B cell (primary cell): ENCODE measurements around the gene HSPBP1. TPM values are rescaled to one million over a fixed set of nuclear protein-coding genes. Genes with fewer than 3 reads are reported as not detected.
A peak's percentile ranks its signal among the peaks of the same experiment; 100 is the strongest.

Source experiments
- ATAC-seq: fragments of 200-7000 bp; cut with Tn5 transposase; one replicate; pipeline ENCODE4 v1.10.0; 2021; ENCODE audit warnings: low read depth, mild to moderate bottlenecking, moderate number of reproducible peaks, moderate library complexity
- CTCF ChIA-PET: fragments of 350-600 bp; sonication (Branson Sonifier 250); formaldehyde crosslinking; loops from one replicate; lab custom pipeline; 2021; ENCODE audit warnings: antibody characterized with exemption, inconsistent platforms; lab: Charles Lee
- POLR2A ChIA-PET: fragments of 350-600 bp; sonication (Branson Sonifier 250); formaldehyde crosslinking; loops from one replicate; lab custom pipeline; 2021; ENCODE audit warnings: antibody characterized with exemption; lab: Charles Lee
- DNase-seq: peaks from one replicate; pipeline ENCODE4 v3.0.0; 2013
- H2AFZ ChIP-seq: 2 replicates; pipeline ENCODE4 v1.6.1; 2012; ENCODE audit warnings: mild to moderate bottlenecking, low read depth, low read length; ENCODE audit not compliant: insufficient read depth, poor library complexity, severe bottlenecking
- H3K27ac ChIP-seq, 2 donors: 1 replicate in 1 of 2; 2 replicates in 1 of 2; pipeline ENCODE4 v1.5.1; 2012 to 2013; ENCODE audit warnings: low read length in 2 of 2, mild to moderate bottlenecking in 2 of 2, moderate library complexity in 1 of 2
- H3K27me3 ChIP-seq, 4 experiments: fragments of 200-600 bp in 1 of 4; sonication (generic) in 1 of 4; replicated peaks in 1 of 4; 1 replicate in 2 of 4; 2 replicates in 2 of 4; pipeline versions ENCODE4 v1.6.1 to v1.7.0; 2013 to 2016; ENCODE audit warnings: low read length in 3 of 4, mild to moderate bottlenecking in 2 of 4, mixed read lengths in 1 of 4, moderate library complexity in 1 of 4; ENCODE audit not compliant: insufficient read depth in 4 of 4, control insufficient read depth in 3 of 4; ENCODE audit errors: control extremely low read depth in 1 of 4
- H3K36me3 ChIP-seq, 2 experiments: replicated peaks in 1 of 2; 1 replicate in 1 of 2; 2 replicates in 1 of 2; pipeline versions ENCODE4 v1.6.1 to v1.7.1; 2013; ENCODE audit warnings: low read length in 1 of 2; ENCODE audit not compliant: insufficient read depth in 2 of 2, control insufficient read depth in 1 of 2; ENCODE audit errors: control extremely low read depth in 1 of 2, extremely low read depth in 1 of 2
- H3K4me1 ChIP-seq, 2 donors: fragments of 200-600 bp in 1 of 2; sonication (generic) in 1 of 2; 1 replicate in 1 of 2; 2 replicates in 1 of 2; pipeline versions ENCODE4 v1.5.1 to v1.6.1; 2013 to 2017; ENCODE audit warnings: low read length in 2 of 2; ENCODE audit not compliant: control insufficient read depth in 2 of 2, insufficient read depth in 2 of 2
- H3K4me2 ChIP-seq: replicated peaks from 2 replicates; pipeline ENCODE3; 2012; ENCODE audit warnings: mild to moderate bottlenecking, low read depth, low read length; ENCODE audit not compliant: poor library complexity, severe bottlenecking
- H3K4me3 ChIP-seq, 5 experiments: fragments of 200-600 bp in 1 of 5; sonication (generic) in 1 of 5; 1 replicate in 3 of 5; 2 replicates in 2 of 5; pipeline versions ENCODE4 v1.5.1 to v1.7.0; 2011 to 2016; ENCODE audit warnings: low read length in 4 of 5, mild to moderate bottlenecking in 4 of 5, low read depth in 2 of 5, control low read depth in 1 of 5, moderate library complexity in 1 of 5; ENCODE audit not compliant: insufficient read depth in 1 of 5; ENCODE audit errors: control extremely low read depth in 1 of 5, extremely low read depth in 1 of 5
- H3K79me2 ChIP-seq: fragments of 200-600 bp; sonication (generic); one replicate; pipeline ENCODE4 v1.6.0; 2016; ENCODE audit warnings: low read length; ENCODE audit not compliant: control insufficient read depth, insufficient read depth
- H3K9ac ChIP-seq: fragments of 200-600 bp; sonication (generic); 2 replicates; pipeline ENCODE4 v1.6.1; 2017; ENCODE audit warnings: mild to moderate bottlenecking, low read length, moderate library complexity
- H3K9me3 ChIP-seq, 3 donors: one replicate each; pipeline versions ENCODE4 v1.6.1 to v1.7.1; 2013; ENCODE audit warnings: low read length in 2 of 3; ENCODE audit not compliant: control insufficient read depth in 2 of 3, insufficient read depth in 1 of 3; ENCODE audit errors: control extremely low read depth in 1 of 3
- H4K20me1 ChIP-seq: 2 replicates; pipeline ENCODE4 v1.6.0; 2012; ENCODE audit warnings: mild to moderate bottlenecking, low read length; ENCODE audit not compliant: insufficient read depth, control insufficient read depth, poor library complexity, severe bottlenecking
- H3K27ac Mint-ChIP-seq: one replicate; pipeline ENCODE4 v1.8.0; 2021; ENCODE audit warnings: mixed read lengths
- H3K27me3 Mint-ChIP-seq: one replicate; pipeline ENCODE4 v1.8.0; 2021; ENCODE audit warnings: mixed read lengths
- H3K4me1 Mint-ChIP-seq: one replicate; pipeline ENCODE4 v1.8.0; 2021; ENCODE audit warnings: mixed read lengths
- H3K4me3 Mint-ChIP-seq: one replicate; pipeline ENCODE4 v1.8.0; 2021; ENCODE audit warnings: mixed read lengths
- H3K9me3 Mint-ChIP-seq: one replicate; pipeline ENCODE4 v1.8.0; 2022; ENCODE audit warnings: mixed read lengths; ENCODE audit not compliant: insufficient read depth
- CTCF ChIP-seq: fragments of 200-600 bp; IDR thresholded peaks from one replicate; pipeline ENCODE4 v1.8.0; 2022; ENCODE audit warnings: antibody characterized with exemption, mild to moderate bottlenecking
- EZH2 ChIP-seq: IDR thresholded peaks from 2 replicates; pipeline ENCODE4 v1.6.1; 2012; ENCODE audit warnings: borderline replicate concordance, low read depth, mild to moderate bottlenecking, moderate library complexity, low read length; ENCODE audit not compliant: insufficient read depth, poor library complexity, severe bottlenecking
- whole genome bisulfite sequencing: methylation state at CpG from one replicate; pipeline ENCODE4 v1.1.5; 2013; ENCODE audit warnings: missing lambda C conversion rate; ENCODE audit not compliant: insufficient coverage; 5-methylcytosine and 5-hydroxymethylcytosine counted together
- intact Hi-C: fragments of 100-400 bp; cut with micrococcal nuclease; formaldehyde crosslinking; loops from one replicate; pipeline ENCODE4 v1.10.0; 2022
- polyA plus RNA-seq: library from polyadenylated mRNA; depleted of rRNA; stranded (reverse); fragments of >200 nt; gene quantifications from 2 replicates; pipeline ENCODE4 v1.2.3, GENCODE V29; 2012
- total RNA-seq, 2 donors: library from RNA; stranded (reverse); fragments of 120-200 nt in 1 of 2; gene quantifications; 1 replicate in 1 of 2; 2 replicates in 1 of 2; pipeline versions ENCODE4 v1.2.3 to v1.2.4, GENCODE V29; 2013 to 2022

The HSPBP1 gene
- total and polyA plus RNA-seq, 2 donors (not counting 1 experiment from before 2014, with no cell fraction given): 15.6 to 19.0 TPM

DNA sequence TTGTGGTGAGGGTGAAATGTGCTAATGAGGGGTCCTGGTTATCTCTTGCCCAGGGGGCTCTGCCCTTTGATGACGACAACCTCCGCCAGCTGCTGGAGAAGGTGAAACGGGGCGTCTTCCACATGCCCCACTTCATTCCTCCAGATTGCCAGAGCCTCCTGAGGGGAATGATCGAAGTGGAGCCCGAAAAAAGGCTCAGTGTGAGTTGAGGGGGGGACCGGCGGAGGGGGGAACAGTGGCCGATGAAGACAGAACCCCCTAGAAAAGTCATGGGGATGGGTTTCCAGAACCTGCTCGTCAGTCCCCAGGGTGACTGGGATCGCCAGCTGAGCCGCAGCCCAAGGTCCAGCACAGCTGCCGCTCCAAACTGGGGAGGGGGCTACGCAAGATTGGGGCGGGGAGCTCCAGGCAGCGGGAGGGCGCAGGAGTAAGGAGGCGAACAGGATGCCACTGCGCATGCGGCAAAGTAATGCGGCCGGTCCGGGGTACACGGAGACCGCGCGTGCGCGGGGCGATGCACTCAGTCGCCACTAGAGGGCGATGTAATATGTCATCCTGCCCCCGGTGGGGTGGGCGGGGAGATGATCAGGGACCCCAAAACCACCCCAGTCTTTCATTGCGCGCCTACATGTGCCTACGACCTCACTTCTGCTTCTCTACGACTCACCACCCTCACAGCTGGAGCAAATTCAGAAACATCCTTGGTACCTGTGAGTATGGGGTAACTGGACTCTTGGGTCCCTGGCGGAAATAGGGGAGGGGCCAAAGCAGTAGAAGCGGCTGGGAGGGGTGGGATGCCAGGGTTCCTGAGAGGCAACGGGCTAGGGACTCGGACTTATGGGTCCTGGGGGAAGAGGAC, 21.8 kb upstream of the HSPBP1 start:
- H3K27me3 ChIP-seq: no peaks in the 10 kb centered on the region
- H3K4me3 ChIP-seq: peak overlapping the region in 4 of 5 experiments; percentile 35 to 53 (median 49)
- no peaks in the 10 kb centered on the region for H4K20me1 ChIP-seq
- no peaks in the 10 kb centered on the region for H3K9me3 Mint-ChIP-seq
- peak; percentile 95 for DNase-seq
- 7% methylated on average over 25 of the region's 42 CpGs for WGBS
- ChIA-PET POLR2A (interaction anchor here (0.9 to 1.1 kb wide), 2 partner anchors 22 to 47 kb away, joined by 3 to 4 read pairs; partner anchors contain the start of gene HSPBP1), CTCF (interaction anchor here (0.7 to 3.5 kb wide), 22 partner anchors 9 to 305 kb away, joined by 3 to 27 read pairs (median 5); partner anchors contain the start of genes HSPBP1, KMT5C and TMEM238)
- no peaks in the 10 kb centered on the region for H3K79me2 ChIP-seq
- peak overlapping the region; percentile 88 for H3K4me2 ChIP-seq
- H3K4me3 Mint-ChIP-seq: peak overlapping the region; percentile 90
- H3K9ac ChIP-seq: peak overlapping the region; percentile 63
- ATAC-seq: peak; percentile 91
- peak overlapping the region; percentile 87 for H3K27ac Mint-ChIP-seq
- H3K9me3 ChIP-seq: peaks cover 0 to 5% (median 0%) of the 10 kb centered on the region in 3 donors
- intact Hi-C loops: loop anchor here (1.0 to 5.0 kb wide), 4 partner anchors 21 to 201 kb away; partner anchors contain the start of genes HSPBP1, KMT5C and RPL28
- peaks cover 6% of the 10 kb centered on the region for H3K27me3 Mint-ChIP-seq
- H3K4me1 Mint-ChIP-seq: peaks cover 12% of the 10 kb centered on the region
- no peak for TF ChIP-seq EZH2
- peak; percentile 92 for TF ChIP-seq CTCF
- peaks cover 8 to 15% of the 10 kb centered on the region in 2 donors for H3K4me1 ChIP-seq
- H3K27ac ChIP-seq: peak overlapping the region; percentile 25 to 64
- no peaks in the 10 kb centered on the region for H3K36me3 ChIP-seq
- H2AFZ ChIP-seq: peak overlapping the region; percentile 94
